Prostate gland (tissue), 2 donors: Measurements from ENCODE around the gene GLIPR2.

Source experiments
- POLR2A ChIP-seq: fragments of 450-650 bp; IDR thresholded peaks from one replicate; pipeline ENCODE4 v1.6.1; 2016; ENCODE audit warnings: antibody characterized with exemption, mild to moderate bottlenecking
- POLR2AphosphoS5 ChIP-seq: sonication (generic); formaldehyde crosslinking; IDR thresholded peaks from one replicate; pipeline ENCODE4 v1.6.1; 2017; ENCODE audit warnings: antibody characterized with exemption
- TF ChIP-seq, protein P1 (sequence below), 4 experiments: fragments of 200-600 bp in 2 of 4; fragments of 450-650 bp in 2 of 4; sonication (generic) in 2 of 4; IDR thresholded peaks; 1 replicate in 3 of 4; 2 replicates in 1 of 4; pipeline ENCODE4 v1.5.1; 2016 to 2019; ENCODE audit warnings: antibody characterized with exemption in 4 of 4, mild to moderate bottlenecking in 2 of 4, moderate library complexity in 2 of 4

DNA sequence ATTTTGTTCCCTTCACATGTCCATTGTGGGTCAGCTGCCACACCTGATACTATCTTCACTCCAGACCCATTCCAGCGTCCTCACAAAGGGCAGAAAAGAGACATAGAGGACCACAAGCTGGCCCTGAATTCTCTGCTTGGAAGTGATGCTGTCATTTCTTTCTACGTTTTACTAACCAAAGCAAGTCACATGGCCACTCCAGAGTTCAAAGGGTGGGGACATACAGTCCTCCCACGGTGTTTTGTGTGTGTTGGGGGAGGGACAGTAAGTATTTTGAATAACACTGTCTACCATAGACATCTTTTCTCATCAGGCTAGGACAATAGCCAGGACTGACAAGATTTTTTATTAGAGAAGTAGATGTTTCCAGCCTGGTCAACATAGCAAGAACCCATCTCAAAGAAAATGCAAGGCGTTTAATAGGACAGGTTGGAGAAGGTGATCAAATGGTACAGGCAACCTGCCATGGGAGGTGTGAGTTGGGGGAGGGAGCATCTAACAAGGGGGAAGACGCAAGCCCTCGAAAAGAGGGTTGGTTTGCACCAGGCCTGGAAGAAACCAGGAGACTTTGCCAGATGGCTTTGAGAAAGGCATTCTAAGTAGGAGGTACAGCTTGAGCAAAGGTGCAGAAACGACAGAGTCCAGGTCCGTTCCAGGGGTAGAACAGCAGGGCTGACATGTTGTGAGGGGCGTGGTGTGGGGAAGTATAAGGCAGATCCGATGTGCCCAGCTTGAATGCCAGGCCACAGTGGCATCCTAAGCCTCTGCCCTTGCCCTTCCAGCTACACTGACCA is 11.3 kb upstream of the GLIPR2 start:
- TF ChIP-seq, protein P1, sequence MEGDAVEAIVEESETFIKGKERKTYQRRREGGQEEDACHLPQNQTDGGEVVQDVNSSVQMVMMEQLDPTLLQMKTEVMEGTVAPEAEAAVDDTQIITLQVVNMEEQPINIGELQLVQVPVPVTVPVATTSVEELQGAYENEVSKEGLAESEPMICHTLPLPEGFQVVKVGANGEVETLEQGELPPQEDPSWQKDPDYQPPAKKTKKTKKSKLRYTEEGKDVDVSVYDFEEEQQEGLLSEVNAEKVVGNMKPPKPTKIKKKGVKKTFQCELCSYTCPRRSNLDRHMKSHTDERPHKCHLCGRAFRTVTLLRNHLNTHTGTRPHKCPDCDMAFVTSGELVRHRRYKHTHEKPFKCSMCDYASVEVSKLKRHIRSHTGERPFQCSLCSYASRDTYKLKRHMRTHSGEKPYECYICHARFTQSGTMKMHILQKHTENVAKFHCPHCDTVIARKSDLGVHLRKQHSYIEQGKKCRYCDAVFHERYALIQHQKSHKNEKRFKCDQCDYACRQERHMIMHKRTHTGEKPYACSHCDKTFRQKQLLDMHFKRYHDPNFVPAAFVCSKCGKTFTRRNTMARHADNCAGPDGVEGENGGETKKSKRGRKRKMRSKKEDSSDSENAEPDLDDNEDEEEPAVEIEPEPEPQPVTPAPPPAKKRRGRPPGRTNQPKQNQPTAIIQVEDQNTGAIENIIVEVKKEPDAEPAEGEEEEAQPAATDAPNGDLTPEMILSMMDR (IDR thresholded peaks at IDR 0.05): no peak
- TF ChIP-seq POLR2A (no peak), POLR2AphosphoS5 (no peak)
